Fibroblast of the aortic adventitia (primary cell): Measurements from ENCODE around the gene RAD51B. TPM values are rescaled to one million over a fixed set of nuclear protein-coding genes. Genes with fewer than 3 reads are reported as not detected.

Source experiments
- DNase-seq: peaks from one replicate; pipeline ENCODE4 v3.0.0-alpha.2; 2010; ENCODE audit warnings: low read depth
- H3K4me3 ChIP-seq: 2 replicates; pipeline ENCODE4 v1.5.1; 2011; ENCODE audit warnings: low read depth, mild to moderate bottlenecking, control low read depth, low read length, moderate library complexity
- total RNA-seq: library from RNA; depleted of rRNA; stranded (reverse); fragments of >200 nt; gene quantifications from 2 replicates; pipeline ENCODE4 v1.2.3, GENCODE V29; 2012; ENCODE audit warnings: low replicate concordance
- TF ChIP-seq, protein P1 (sequence below): IDR thresholded peaks from 2 replicates; pipeline ENCODE4 v1.5.1; 2011; ENCODE audit warnings: mild to moderate bottlenecking, low read length, control low read depth, inconsistent platforms; ENCODE audit not compliant: insufficient read depth

RAD51B gene
- total RNA-seq, 1 donor, result 28.7 TPM

DNA sequence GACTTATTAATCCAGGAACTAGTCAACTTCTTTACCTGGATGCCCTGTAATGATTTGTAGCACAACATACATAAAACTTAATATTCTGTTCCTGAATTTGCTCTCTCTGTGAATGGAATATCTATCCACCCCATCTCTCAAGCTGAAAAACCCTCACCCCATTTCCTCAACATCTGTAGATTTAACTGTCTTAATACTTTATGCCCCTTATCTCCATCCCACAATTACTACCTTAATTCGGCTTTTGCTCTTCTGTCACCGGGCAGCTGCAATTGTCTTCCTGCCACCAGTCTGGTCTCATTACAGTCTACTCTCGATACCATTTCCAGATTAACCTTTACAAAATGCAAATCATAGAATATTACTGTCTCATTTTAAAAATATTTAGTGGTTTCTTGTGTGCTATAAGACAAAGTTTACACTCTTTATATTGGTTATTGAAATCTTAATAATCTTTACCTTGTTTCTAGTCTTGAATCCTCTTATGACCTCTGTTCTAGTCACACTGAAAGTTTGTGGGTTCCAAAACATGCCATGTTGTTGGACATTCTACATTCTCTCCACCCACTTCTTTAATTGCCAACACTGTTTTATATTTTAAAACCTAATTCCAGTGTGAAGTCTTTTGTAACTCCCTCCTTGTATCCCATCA is 347.3 kb downstream of the RAD51B start:
- no peak overlapping the region for H3K4me3 ChIP-seq
- no peak for DNase-seq
- TF ChIP-seq, protein P1, sequence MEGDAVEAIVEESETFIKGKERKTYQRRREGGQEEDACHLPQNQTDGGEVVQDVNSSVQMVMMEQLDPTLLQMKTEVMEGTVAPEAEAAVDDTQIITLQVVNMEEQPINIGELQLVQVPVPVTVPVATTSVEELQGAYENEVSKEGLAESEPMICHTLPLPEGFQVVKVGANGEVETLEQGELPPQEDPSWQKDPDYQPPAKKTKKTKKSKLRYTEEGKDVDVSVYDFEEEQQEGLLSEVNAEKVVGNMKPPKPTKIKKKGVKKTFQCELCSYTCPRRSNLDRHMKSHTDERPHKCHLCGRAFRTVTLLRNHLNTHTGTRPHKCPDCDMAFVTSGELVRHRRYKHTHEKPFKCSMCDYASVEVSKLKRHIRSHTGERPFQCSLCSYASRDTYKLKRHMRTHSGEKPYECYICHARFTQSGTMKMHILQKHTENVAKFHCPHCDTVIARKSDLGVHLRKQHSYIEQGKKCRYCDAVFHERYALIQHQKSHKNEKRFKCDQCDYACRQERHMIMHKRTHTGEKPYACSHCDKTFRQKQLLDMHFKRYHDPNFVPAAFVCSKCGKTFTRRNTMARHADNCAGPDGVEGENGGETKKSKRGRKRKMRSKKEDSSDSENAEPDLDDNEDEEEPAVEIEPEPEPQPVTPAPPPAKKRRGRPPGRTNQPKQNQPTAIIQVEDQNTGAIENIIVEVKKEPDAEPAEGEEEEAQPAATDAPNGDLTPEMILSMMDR, result no peak

DNA sequence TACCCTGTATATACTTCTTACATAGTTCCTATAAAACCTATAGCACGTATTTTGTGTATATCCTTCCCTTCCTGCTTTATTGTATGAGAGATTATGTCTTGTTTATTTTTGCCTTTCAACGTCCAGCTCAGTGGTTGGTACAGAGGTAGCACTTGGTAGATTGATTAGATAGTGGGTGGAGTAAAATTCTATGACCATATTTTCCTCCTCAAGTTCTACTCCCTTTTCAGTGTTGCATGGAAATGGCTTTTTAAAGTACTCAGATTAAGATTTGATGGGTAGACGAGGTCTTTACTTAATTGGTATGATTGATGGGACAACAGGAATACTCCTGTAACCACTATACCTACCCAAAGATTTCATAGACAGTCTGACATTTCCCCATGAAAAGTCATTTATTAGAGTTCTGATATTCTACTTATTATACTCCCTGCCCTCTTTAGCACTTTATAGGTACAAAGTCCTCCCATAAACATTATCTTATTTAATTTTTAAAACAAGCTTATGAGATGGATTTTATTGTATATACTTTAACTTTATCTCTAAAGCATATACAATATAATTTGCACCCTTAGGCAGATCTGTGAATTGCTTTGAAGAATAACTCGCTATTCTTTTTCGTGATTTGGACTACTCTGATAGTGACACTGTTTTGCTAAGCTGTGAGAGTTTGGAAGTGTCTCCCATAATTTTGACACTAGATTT is 348.0 kb downstream of the RAD51B start:
- no peak overlapping the region for H3K4me3 ChIP-seq
- TF ChIP-seq, protein P1, result no peak
- no peak for DNase-seq

DNA sequence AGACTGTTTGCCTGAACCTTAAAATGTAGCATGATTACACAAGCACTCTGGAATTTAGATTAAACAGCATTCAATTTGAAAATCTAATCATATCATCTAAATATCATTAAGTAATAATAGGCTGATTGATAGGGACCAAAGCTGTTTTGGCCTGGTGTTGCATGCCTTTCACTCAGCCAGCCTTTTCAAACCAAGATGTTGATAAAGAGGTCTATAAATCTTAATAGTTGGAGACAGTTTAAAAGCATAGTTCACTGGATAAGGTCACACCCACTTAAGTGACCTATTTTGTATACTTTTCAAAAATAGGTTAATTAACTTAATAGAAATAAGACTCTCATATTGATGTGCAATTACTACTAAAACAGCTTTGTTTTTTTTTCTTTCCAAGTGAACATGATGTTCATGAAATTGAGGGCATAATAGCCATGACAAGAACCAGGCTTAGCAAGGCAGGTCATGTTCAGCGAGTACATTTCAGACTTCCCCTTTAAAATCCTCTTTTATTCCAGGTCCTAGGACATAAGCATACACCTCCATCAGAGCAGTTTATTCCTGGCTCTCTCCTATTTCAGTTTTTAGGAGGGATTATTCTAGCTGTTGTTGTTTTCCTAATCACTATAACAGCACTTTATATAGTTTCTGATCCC is 349.0 kb downstream of the RAD51B start:
- DNase-seq, result no peak
- TF ChIP-seq, protein P1, result no peak
- H3K4me3 ChIP-seq, result no peak overlapping the region

DNA sequence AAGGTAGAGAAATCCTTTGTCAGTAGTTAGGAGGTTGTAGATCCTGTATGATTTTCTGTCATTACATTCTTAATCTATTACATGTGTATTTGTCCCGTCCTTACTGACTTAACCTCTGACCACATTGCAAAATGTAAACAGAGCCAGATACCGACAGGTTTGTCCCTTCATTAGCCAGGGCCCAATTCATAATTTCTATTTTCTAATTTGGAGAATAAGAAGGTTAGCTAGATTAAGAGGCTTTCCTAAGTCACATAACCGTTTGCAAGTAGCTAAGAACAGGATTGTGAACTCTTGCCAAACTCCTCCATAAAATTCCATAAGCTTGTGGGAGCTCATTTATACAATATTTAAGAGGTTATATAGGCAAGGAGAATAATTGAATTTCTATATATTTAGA is 352.6 kb downstream of the RAD51B start:
- no peak for DNase-seq
- H3K4me3 ChIP-seq, result no peak overlapping the region
- TF ChIP-seq, protein P1, result no peak

DNA sequence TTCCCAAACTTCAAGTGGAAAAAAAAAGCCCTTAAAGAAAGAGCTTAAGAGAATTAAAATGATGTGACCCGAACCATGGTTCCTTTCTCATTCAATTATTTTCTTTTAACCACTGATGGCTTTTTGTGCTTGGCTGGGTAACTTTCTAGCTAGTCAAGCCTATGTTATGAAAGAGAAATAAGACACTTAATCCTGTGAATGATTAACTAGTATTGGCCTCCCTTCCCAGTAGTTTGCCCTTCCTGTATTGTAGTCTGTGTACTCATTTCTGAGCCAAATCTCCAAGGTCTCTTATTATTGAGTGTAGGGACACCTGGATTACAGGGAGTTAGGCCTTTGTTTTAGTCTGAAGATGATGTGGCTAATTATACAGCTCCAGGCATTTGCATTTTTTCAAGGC is 353.0 kb downstream of the RAD51B start:
- no peak for DNase-seq
- H3K4me3 ChIP-seq, result no peak overlapping the region
- TF ChIP-seq, protein P1, result no peak

DNA sequence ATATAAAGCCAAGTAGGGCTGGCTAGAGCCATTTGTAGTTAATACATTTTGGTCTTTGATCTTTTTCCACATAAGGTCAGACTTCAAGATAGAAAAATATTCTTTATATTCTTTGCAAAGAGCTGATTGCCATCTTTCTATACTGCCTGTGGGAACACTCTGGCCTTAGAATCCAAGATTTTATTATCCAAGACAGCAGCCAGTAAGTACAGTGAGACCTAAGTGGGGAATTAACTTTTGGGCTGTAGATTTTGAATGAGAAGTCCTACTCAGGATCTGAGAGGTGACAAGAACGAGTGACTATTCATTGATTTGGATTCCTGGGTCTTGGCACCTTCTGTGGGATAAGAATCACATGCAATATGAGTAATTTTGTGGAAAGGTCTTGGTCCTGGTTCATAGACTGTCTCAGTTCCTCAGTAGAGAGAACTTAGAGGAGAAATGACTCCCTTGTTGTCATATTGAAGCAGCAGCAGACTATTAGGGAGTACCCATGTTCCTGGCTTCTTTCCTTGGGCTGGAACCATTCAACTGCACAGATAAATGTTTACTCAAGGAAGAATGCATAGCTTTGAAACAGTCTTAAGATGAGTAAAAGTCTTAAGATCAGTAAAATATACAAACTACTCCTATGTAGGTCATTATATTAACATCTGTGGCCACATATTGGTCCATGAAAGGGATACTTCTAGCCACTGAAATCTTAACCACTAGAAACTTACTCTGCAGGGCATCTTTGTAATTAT is 353.8 kb downstream of the RAD51B start:
- TF ChIP-seq, protein P1, result no peak
- no peak overlapping the region for H3K4me3 ChIP-seq
- peak; percentile 27 for DNase-seq
